Left lung (tissue), 10 donors: ENCODE results near the gene NCKAP1. TPM values are rescaled to one million over a fixed set of nuclear protein-coding genes. Genes with fewer than 3 reads are reported as not detected.
"Not testable (repeated sequence)": the region's sequence is repeated elsewhere in the genome, so short reads cannot be mapped to it uniquely, and the experiment has no call there.

Source experiments
- ATAC-seq: fragments of 200-7000 bp; cut with Tn5 transposase; one replicate; pipeline ENCODE4 v1.9.1; 2020; ENCODE audit warnings: moderate library complexity
- DNase-seq, 4 donors: peaks; one replicate each; pipeline ENCODE4 v3.0.0-alpha.2; 2013 to 2020
- H3K27ac ChIP-seq, 2 donors: fragments of 200-600 bp; sonication (generic) in 1 of 2; one replicate each; pipeline versions ENCODE4 v1.5.0 to v1.8.0; 2020 to 2021
- H3K27me3 ChIP-seq, 2 donors: fragments of 200-600 bp; sonication (generic) in 1 of 2; one replicate each; pipeline versions ENCODE4 v1.5.0 to v1.8.0; 2020 to 2021
- H3K36me3 ChIP-seq, 2 donors: fragments of 200-600 bp; sonication (generic) in 1 of 2; one replicate each; pipeline versions ENCODE4 v1.5.0 to v1.8.0; 2020 to 2021
- H3K4me1 ChIP-seq, 2 donors: fragments of 200-600 bp; one replicate each; pipeline ENCODE4 v1.8.0; 2021
- H3K4me3 ChIP-seq, 2 donors: fragments of 200-600 bp; sonication (generic) in 1 of 2; one replicate each; pipeline versions ENCODE4 v1.5.0 to v1.8.0; 2020 to 2021; ENCODE audit warnings: mild to moderate bottlenecking in 1 of 2
- H3K9me3 ChIP-seq, 2 donors: fragments of 200-600 bp; sonication (generic) in 1 of 2; one replicate each; pipeline versions ENCODE4 v1.5.0 to v1.8.0; 2020 to 2021
- CTCF ChIP-seq, 2 donors: fragments of 200-600 bp; sonication (generic) in 1 of 2; IDR thresholded peaks; one replicate each; pipeline versions ENCODE4 v1.5.0 to v1.8.0; 2021; ENCODE audit warnings: antibody characterized with exemption in 2 of 2
- intact Hi-C, 2 donors: fragments of 100-400 bp; cut with DNase I; formaldehyde crosslinking; loops; one replicate each; pipeline versions ENCODE4 v1.11.2 to v1.14.2; 2022
- polyA plus RNA-seq, 6 donors: library from polyadenylated mRNA; unstranded; fragments of 120-200 nt; gene quantifications; one replicate each; pipeline ENCODE4 v1.2.1, GENCODE V29; 2013; ENCODE audit not compliant: insufficient read length in 6 of 6
- total RNA-seq, 2 donors: library from RNA; stranded (reverse); fragmentation: NEBNext Ultra II Directional; extraction: Animal tissue kit (Norgen Biotek cat#: 25700); gene quantifications; one replicate each; pipeline ENCODE4 v1.2.1, GENCODE V29; 2021
- donor health status: DM: no; HTN: yes; CAD: no.
- donor health status: DM: no; HTN: no; CAD: no.

The NCKAP1 gene
- total and polyA plus RNA-seq, 8 donors, result 98.3 to 128 (median 117) TPM

- H3K9me3 ChIP-seq, result no peaks in the 10 kb centered on the region
- intact Hi-C loops, result no loop called here
- TF ChIP-seq CTCF (IDR thresholded peaks at IDR 0.05), result no peak
- no peak overlapping the region for H3K27ac ChIP-seq
- no peaks in the 10 kb centered on the region for H3K4me1 ChIP-seq
- ATAC-seq (no peak), DNase-seq (no peak)
- no peak overlapping the region for H3K4me3 ChIP-seq
- no peaks in the 10 kb centered on the region for H3K27me3 ChIP-seq
- H3K36me3 ChIP-seq, result peaks cover 0 to 19% of the 10 kb centered on the region in 2 donors
Measured at GRCh38 chr2:183000846-183001245, 37.4 kb downstream of the NCKAP1 start.

GRCh38 chr2:182999348-183000028 lies 38.8 kb downstream of the NCKAP1 start:
- DNase-seq (no peak), ATAC-seq (no peak)
- no peak overlapping the region for H3K27ac ChIP-seq
- H3K4me1 ChIP-seq, result no peaks in the 10 kb centered on the region
- intact Hi-C loops, result no loop called here
- no peaks in the 10 kb centered on the region for H3K27me3 ChIP-seq
- no peaks in the 10 kb centered on the region for H3K9me3 ChIP-seq
- H3K36me3 ChIP-seq, result peaks cover 0 to 22% of the 10 kb centered on the region in 2 donors
- TF ChIP-seq CTCF (IDR thresholded peaks at IDR 0.05), result no peak
- H3K4me3 ChIP-seq, result no peak overlapping the region

- Histone ChIP-seq H3K36me3 (peaks cover 0 to 19% of the 10 kb centered on the region in 2 donors), H3K9me3 (no peaks in the 10 kb centered on the region)
- intact Hi-C loops, result no loop called here
Measured at GRCh38 chr2:182994228-182994912, 43.9 kb downstream of the NCKAP1 start.

GRCh38 chr2:182982941-182983340 lies 55.3 kb downstream of the NCKAP1 start:
- no peak overlapping the region for H3K27ac ChIP-seq
- no peak for TF ChIP-seq CTCF (IDR thresholded peaks at IDR 0.05)
- H3K4me1 ChIP-seq, result no peaks in the 10 kb centered on the region
- no peak for DNase-seq
- peaks cover 0 to 16% of the 10 kb centered on the region in 2 donors for H3K36me3 ChIP-seq
- H3K4me3 ChIP-seq, result no peak overlapping the region
- no peaks in the 10 kb centered on the region for H3K27me3 ChIP-seq
- intact Hi-C loops, result no loop called here
- ATAC-seq, result no peak
- H3K9me3 ChIP-seq, result no peaks in the 10 kb centered on the region

More at GRCh38 chr2:182994228-182994912, 43.9 kb downstream of the NCKAP1 start:
- ATAC-seq (no peak), DNase-seq (no peak)
- H3K4me3 ChIP-seq, result no peak overlapping the region
- no peaks in the 10 kb centered on the region for H3K4me1 ChIP-seq
- no peak for TF ChIP-seq CTCF (IDR thresholded peaks at IDR 0.05)
- H3K27ac ChIP-seq, result no peak overlapping the region
- no peaks in the 10 kb centered on the region for H3K27me3 ChIP-seq

GRCh38 chr2:182981475-182981874 lies 56.8 kb downstream of the NCKAP1 start:
- intact Hi-C loops, H3K9me3 ChIP-seq, ATAC-seq, H3K27me3 ChIP-seq, H3K27ac ChIP-seq, DNase-seq, H3K4me3 ChIP-seq, H3K4me1 ChIP-seq: not testable (repeated sequence)
- peaks cover 0 to 14% of the 10 kb centered on the region in 2 donors for H3K36me3 ChIP-seq
